BJ (cell line): ENCODE results near the gene SOX12. TPM values are rescaled to one million over a fixed set of nuclear protein-coding genes. Genes with fewer than 3 reads are reported as not detected.

Experiments used
- CTCF ChIA-PET: fragments of 350-600 bp; formaldehyde crosslinking; extraction: SDS; loops from one replicate; lab custom pipeline; 2021; ENCODE audit warnings: antibody characterized with exemption, inconsistent platforms; lab: Yijun Ruan, JAX
- POLR2A ChIA-PET: fragments of 300-600 bp; sonication (Branson Sonifier 250); formaldehyde crosslinking; extraction: SDS; loops from one replicate; lab custom pipeline; 2021; ENCODE audit warnings: antibody characterized with exemption; lab: Charles Lee
- DNase-seq: peaks from one replicate; pipeline ENCODE4 v3.0.0-alpha.2; 2011; ENCODE audit warnings: low read depth
- H3K27me3 ChIP-seq: 2 replicates; pipeline ENCODE4 v1.6.0; 2011; ENCODE audit warnings: low read length; ENCODE audit not compliant: control insufficient read depth, insufficient read depth
- H3K36me3 ChIP-seq: 2 replicates; pipeline ENCODE4 v1.5.1; 2011; ENCODE audit warnings: low read length; ENCODE audit not compliant: control insufficient read depth, insufficient read depth
- H3K4me3 ChIP-seq: 2 replicates; pipeline ENCODE4 v1.5.1; 2011; ENCODE audit warnings: low read depth, mild to moderate bottlenecking, control low read depth, low read length
- polyA plus RNA-seq: library from polyadenylated mRNA; depleted of rRNA; stranded (reverse); fragments of >200 nt; gene quantifications from 2 replicates; pipeline ENCODE4 v1.2.3, GENCODE V29; 2011
- TF ChIP-seq, protein P1 (sequence below): IDR thresholded peaks from 2 replicates; pipeline ENCODE4 v1.5.1; 2011; ENCODE audit warnings: low read depth, mild to moderate bottlenecking, control low read depth, inconsistent platforms, low read length, moderate library complexity; ENCODE audit not compliant: insufficient read depth

SOX12 gene
- polyA plus RNA-seq, 1 experiment = 3.6 TPM

DNA sequence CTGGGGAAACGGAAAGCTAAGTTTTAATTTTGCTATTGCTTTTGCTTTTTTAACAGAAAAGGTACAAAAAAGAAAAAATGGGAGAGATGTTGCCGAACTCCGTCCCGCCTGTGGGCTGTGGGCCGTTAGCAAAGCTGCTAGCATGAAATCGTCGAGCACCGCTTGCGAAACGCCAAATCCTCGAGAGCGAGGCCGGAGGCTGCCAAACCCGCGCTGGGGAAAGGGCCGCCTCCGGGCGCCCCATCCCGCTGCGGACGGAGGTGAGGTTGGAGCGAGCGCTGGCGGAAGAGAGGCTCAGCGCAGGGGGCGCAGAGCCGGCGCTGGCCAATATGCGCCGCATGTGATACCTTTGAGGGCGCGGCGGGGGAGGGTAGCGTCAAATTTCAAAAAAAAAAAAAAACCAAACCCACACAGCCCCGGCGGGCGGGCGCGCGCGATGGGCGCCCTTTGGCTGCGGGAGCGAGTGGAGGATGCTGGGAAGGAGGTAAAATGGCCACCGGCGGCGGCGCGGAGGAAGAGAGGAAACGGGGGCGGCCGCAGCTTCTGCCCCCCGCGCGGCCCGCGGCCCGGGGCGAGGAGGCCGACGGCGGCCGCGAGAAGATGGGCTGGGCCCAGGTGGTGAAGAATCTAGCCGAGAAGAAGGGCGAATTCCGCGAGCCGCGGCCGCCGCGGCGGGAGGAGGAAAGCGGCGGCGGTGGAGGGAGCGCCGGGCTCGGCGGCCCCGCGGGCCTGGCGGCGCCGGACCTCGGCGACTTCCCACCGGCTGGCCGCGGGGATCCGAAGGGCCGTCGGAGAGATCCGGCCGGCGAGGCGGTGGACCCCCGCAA is 28.0 kb upstream of the SOX12 start, which contains the start of gene ZCCHC3:
Gene ZCCHC3 (plus strand): TSS at position 473 of the 827 bp plus-strand sequence. CDS start 17 bp downstream, at position 490.
- ChIA-PET POLR2A (interaction anchor here (0.6 kb wide), 1 partner anchor 13 kb away, joined by 3 read pairs; no protein-coding TSS in a partner anchor), CTCF (interaction anchor here (1.1 to 1.4 kb wide), 3 partner anchors 23 to 34 kb away, joined by 3 to 5 read pairs (median 3); no protein-coding TSS in a partner anchor)
- peak within 1 kb of the TSS; percentile 90 for H3K4me3 ChIP-seq
- TF ChIP-seq, protein P1, sequence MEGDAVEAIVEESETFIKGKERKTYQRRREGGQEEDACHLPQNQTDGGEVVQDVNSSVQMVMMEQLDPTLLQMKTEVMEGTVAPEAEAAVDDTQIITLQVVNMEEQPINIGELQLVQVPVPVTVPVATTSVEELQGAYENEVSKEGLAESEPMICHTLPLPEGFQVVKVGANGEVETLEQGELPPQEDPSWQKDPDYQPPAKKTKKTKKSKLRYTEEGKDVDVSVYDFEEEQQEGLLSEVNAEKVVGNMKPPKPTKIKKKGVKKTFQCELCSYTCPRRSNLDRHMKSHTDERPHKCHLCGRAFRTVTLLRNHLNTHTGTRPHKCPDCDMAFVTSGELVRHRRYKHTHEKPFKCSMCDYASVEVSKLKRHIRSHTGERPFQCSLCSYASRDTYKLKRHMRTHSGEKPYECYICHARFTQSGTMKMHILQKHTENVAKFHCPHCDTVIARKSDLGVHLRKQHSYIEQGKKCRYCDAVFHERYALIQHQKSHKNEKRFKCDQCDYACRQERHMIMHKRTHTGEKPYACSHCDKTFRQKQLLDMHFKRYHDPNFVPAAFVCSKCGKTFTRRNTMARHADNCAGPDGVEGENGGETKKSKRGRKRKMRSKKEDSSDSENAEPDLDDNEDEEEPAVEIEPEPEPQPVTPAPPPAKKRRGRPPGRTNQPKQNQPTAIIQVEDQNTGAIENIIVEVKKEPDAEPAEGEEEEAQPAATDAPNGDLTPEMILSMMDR = 0 out of 2 replicates have a peak, but pooled peaks have one; percentile 26
- no peaks in the 10 kb centered on the region for H3K27me3 ChIP-seq
- peak; percentile 82 for DNase-seq
- H3K36me3 ChIP-seq = no peaks in the 10 kb centered on the region

DNA sequence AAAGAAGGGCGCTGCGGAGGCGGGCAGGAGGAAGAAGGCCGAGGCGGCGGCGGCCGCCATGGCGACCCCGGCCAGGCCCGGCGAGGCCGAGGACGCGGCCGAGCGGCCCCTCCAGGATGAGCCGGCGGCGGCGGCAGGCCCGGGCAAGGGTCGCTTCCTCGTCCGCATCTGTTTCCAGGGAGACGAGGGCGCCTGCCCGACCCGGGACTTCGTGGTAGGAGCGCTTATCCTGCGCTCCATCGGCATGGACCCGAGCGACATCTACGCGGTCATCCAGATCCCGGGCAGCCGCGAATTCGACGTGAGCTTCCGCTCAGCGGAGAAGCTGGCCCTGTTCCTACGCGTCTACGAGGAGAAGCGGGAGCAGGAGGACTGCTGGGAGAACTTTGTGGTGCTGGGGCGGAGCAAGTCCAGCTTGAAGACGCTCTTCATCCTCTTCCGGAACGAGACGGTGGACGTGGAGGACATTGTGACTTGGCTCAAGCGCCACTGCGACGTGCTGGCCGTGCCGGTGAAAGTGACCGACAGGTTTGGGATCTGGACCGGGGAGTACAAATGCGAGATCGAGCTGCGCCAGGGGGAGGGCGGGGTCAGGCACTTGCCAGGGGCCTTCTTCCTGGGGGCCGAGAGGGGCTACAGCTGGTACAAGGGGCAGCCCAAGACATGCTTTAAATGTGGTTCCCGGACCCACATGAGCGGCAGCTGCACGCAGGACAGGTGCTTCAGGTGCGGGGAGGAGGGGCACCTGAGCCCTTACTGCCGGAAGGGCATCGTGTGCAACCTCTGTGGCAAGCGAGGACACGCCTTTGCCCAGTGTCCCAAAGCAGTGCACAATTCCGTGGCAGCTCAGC is 27.2 kb upstream of the SOX12 start:
- ChIA-PET POLR2A (interaction anchor here (0.6 kb wide), 1 partner anchor 12 kb away, joined by 3 read pairs; no protein-coding TSS in a partner anchor), CTCF (interaction anchor here (0.7 to 1.4 kb wide), 2 partner anchors 22 to 75 kb away, joined by 3 read pairs; no protein-coding TSS in a partner anchor)
- Histone ChIP-seq H3K4me3 (peak overlapping the region; percentile 90), H3K27me3 (no peaks in the 10 kb centered on the region), H3K36me3 (no peaks in the 10 kb centered on the region)
- TF ChIP-seq, protein P1 = no peak
- no peak for DNase-seq

DNA sequence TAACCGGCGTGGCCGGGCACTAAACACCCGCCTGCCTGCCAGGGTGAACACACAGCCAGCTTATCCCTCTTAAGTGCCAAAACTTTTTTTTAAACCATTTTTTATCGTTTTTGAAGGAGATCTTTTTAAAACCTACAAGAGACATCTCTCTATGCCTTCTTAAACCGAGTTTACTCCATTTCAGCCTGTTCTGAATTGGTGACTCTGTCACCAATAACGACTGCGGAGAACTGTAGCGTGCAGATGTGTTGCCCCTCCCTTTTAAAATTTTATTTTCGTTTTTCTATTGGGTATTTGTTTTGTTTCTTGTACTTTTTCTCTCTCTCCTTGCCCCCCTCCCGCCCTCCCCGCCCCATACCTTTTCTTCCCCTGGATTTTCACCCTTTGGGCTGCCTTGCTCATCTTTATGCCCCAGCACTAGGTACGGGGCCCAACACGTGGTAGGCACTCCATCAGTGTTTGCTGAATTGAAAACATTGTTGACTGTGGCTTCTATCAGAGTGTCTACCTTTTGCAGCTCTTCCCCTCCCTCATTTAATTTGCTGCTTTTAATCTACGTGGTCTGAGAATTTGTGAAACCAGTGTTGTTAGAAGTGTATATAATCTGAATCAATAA is 26.5 kb upstream of the SOX12 start:
- H3K4me3 ChIP-seq = peak overlapping the region; percentile 90
- no peak for DNase-seq
- H3K36me3 ChIP-seq = no peaks in the 10 kb centered on the region
- no peaks in the 10 kb centered on the region for H3K27me3 ChIP-seq
- ChIA-PET POLR2A (interaction anchor here (0.5 kb wide), 1 partner anchor 532 kb away, joined by 3 read pairs; no protein-coding TSS in a partner anchor), CTCF (interaction anchor here (1.4 to 1.6 kb wide), 2 partner anchors 22 to 32 kb away, joined by 3 to 4 read pairs; no protein-coding TSS in a partner anchor)
- TF ChIP-seq, protein P1 = no peak

DNA sequence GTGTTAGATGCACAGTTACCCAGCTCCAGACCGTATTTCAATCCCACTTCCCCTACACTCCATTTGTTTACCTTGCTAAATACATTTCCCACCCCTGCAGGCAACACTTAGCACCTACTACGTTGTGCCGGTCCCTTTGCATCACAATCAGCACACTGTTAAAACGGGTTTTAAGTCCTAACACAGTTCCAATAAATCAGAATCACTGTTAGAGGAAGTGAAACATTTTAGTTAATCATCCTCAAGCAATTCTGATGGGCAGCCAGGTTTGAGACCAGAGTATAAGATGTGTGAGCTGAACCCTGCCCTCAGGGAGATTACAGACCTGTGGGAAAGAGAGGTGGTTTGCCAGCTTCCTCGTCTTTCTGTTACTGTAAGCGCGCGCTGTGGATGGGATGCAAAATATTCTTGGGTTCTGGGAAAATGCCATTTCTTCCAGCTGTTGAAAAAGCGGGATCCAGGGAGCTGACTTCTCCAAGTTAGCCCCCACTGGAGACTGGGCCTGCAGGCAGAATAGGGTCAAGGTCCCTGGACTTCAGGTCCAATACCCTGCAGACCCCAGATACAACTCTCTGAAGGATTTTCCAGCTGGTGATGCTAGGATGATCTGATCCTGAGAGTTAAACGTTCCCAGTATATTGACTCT is 24.9 kb upstream of the SOX12 start:
- TF ChIP-seq, protein P1 = no peak
- no peak for DNase-seq
- Histone ChIP-seq H3K4me3 (peak overlapping the region; percentile 18; the same call in 1 of the 2 replicates), H3K27me3 (no peaks in the 10 kb centered on the region), H3K36me3 (no peaks in the 10 kb centered on the region)
- ChIA-PET CTCF (interaction anchor here (0.8 to 1.6 kb wide), 4 partner anchors 8 to 345 kb away, joined by 3 to 4 read pairs (median 3); no protein-coding TSS in a partner anchor), POLR2A (no interaction called here)
